Glutamatergic neuron (in vitro differentiated cells): Measurements from ENCODE around the gene HECTD3. TPM values are rescaled to one million over a fixed set of nuclear protein-coding genes. Genes with fewer than 3 reads are reported as not detected.

Experiments used
- DNase-seq: peaks from one replicate; pipeline ENCODE4 v3.0.0; 2022
- H3K27ac Mint-ChIP-seq: one replicate; pipeline ENCODE4 v1.8.0; 2020; ENCODE audit warnings: mild to moderate bottlenecking, mixed read lengths, inconsistent platforms; ENCODE audit not compliant: unreplicated experiment
- H3K27me3 Mint-ChIP-seq: one replicate; pipeline ENCODE4 v1.8.0; 2020; ENCODE audit warnings: mild to moderate bottlenecking, moderate library complexity, mixed read lengths, inconsistent platforms; ENCODE audit not compliant: unreplicated experiment
- H3K36me3 Mint-ChIP-seq: one replicate; pipeline ENCODE4 v1.8.0; 2020; ENCODE audit warnings: mild to moderate bottlenecking, mixed read lengths, inconsistent platforms; ENCODE audit not compliant: unreplicated experiment
- H3K4me1 Mint-ChIP-seq: one replicate; pipeline ENCODE4 v1.8.0; 2020; ENCODE audit warnings: mild to moderate bottlenecking, low read depth, mixed read lengths, inconsistent platforms; ENCODE audit not compliant: unreplicated experiment
- H3K4me3 Mint-ChIP-seq: one replicate; pipeline ENCODE4 v1.8.0; 2020; ENCODE audit warnings: mild to moderate bottlenecking, mixed read lengths, inconsistent platforms; ENCODE audit not compliant: unreplicated experiment
- H3K9me3 Mint-ChIP-seq: one replicate; pipeline ENCODE4 v1.8.0; 2020; ENCODE audit warnings: mild to moderate bottlenecking, moderate library complexity, mixed read lengths, inconsistent platforms; ENCODE audit not compliant: unreplicated experiment
- CTCF ChIP-seq: fragments of 200-600 bp; sonication (generic); IDR thresholded peaks from one replicate; pipeline ENCODE4 v1.5.0; 2021; ENCODE audit not compliant: partially characterized antibody, unreplicated experiment
- total RNA-seq: library from RNA; stranded (reverse); fragmentation: NEBNext Ultra II Directional; extraction: Animal tissue kit (Norgen Biotek cat#: 25700); gene quantifications from one replicate; pipeline ENCODE4 v1.2.1, GENCODE V29; 2021; ENCODE audit not compliant: unreplicated experiment

Gene HECTD3
- total RNA-seq, 1 donor from 2014 or later, result 137 TPM

GRCh38 chr1:45026446-45026845 is 15.3 kb upstream of the HECTD3 start:
- Mint-ChIP-seq H3K4me3 (no peak overlapping the region), H3K27ac (no peak overlapping the region), H3K36me3 (no peaks in the 10 kb centered on the region), H3K9me3 (no peaks in the 10 kb centered on the region), H3K27me3 (no peaks in the 10 kb centered on the region), H3K4me1 (no peaks in the 10 kb centered on the region)
- no peak for DNase-seq
- no peak for TF ChIP-seq CTCF

DNA sequence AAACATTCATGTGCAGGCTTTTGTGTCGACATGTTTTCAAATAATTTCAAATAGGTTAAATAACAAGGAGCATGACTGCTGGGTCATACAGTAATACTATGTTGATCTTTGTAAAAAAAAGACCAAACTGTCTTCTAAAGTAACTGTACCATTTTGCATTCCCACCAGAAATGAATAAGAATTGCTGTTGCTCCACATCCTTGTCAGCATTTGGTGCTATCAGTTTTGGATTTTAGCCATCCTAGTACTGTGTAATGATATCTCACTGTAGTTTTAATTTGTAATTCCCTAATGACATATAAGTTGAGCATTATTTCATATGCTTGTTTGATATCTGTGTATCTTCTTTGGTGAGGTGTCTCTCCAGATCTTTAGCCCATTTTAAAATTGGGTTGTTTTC is 12.5 kb upstream of the HECTD3 start:
- Mint-ChIP-seq H3K27ac (no peak overlapping the region), H3K27me3 (peaks cover 2% of the 10 kb centered on the region), H3K4me3 (no peak overlapping the region), H3K4me1 (no peaks in the 10 kb centered on the region), H3K9me3 (no peaks in the 10 kb centered on the region), H3K36me3 (no peaks in the 10 kb centered on the region)
- no peak for TF ChIP-seq CTCF
- DNase-seq, result no peak

DNA sequence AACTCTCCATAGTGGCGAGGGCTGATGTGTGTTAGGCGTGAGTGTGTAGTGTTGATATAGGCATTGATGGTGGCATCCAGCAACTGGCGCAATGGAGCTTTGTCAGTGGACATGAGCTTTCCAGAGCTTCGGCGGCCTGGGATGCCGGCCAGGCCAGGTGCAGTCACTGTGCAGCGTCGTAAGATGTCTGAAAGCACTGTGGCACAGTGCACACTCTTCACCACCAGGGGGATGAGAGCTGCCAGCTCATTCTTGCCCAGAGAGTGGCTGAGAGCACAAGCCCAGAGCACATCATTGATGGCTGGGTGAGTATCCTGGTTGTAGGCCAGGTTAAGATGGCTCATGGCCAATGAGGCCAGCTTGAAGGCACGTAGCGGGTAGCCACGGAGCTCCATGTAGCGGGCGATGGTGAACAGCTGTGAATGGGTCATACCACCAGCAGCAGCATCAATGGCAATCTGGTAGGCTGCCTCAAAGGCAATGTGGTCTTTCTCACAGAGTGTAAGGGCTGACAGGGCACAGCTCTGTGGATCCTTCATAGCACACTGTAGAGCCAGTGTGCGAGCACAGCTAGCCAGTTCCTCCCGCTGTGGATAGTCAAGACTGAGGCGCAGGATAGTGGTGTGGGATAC is 7.6 kb upstream of the HECTD3 start:
- peak; percentile 88 for TF ChIP-seq CTCF
- H3K36me3 Mint-ChIP-seq, result no peaks in the 10 kb centered on the region
- H3K27ac Mint-ChIP-seq, result no peak overlapping the region
- peaks cover 7% of the 10 kb centered on the region for H3K27me3 Mint-ChIP-seq
- no peaks in the 10 kb centered on the region for H3K9me3 Mint-ChIP-seq
- peak; percentile 75 for DNase-seq
- H3K4me3 Mint-ChIP-seq, result no peak overlapping the region
- H3K4me1 Mint-ChIP-seq, result peaks cover 9% of the 10 kb centered on the region

GRCh38 chr1:45016767-45017166 is 5.6 kb upstream of the HECTD3 start:
- no peak for TF ChIP-seq CTCF
- Mint-ChIP-seq H3K27ac (peak overlapping the region; percentile 2), H3K36me3 (no peaks in the 10 kb centered on the region), H3K4me3 (no peak overlapping the region), H3K4me1 (peaks cover 11% of the 10 kb centered on the region), H3K9me3 (no peaks in the 10 kb centered on the region), H3K27me3 (peaks cover 9% of the 10 kb centered on the region)
- DNase-seq, result no peak

DNA sequence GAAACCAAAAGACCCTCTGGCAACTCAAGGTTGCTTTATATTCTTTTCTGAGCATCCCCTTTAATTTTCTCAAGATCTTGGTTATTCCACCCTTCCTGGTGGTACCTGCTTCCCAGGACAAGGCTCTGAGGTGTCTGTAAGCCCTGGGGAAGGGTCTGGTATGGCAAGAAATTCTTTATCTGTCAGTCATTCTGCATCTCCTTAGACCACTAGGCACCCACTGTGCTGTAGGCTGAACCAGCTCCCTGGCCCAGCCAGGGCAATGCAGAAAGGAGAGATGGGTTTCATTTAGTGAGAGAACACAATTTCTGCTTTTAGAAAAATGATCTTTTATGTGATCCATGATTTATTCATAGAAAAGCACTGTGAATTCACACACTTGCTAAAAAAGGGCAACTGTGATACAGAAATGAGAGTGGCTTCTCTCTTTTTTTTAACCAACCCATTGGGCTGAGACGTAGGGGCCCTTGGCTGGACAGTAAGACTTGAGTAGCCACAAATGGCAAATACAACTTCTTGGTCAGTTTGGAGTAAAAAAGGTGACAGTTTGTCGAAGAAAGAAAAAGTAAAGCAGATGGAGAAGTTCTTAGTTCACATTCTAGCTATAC is 5.1 kb upstream of the HECTD3 start:
- Mint-ChIP-seq H3K27me3 (peaks cover 13% of the 10 kb centered on the region), H3K4me3 (no peak overlapping the region), H3K4me1 (peaks cover 16% of the 10 kb centered on the region), H3K9me3 (peaks cover 4% of the 10 kb centered on the region), H3K27ac (no peak overlapping the region), H3K36me3 (no peaks in the 10 kb centered on the region)
- no peak for TF ChIP-seq CTCF
- DNase-seq, result no peak
